NOMO-1 (cell line): ENCODE measurements around the gene NBPF12.
"Not testable (repeated sequence)": the region's sequence is repeated elsewhere in the genome, so short reads cannot be mapped to it uniquely, and the experiment has no call there.

Experiments used
- DNase-seq, 2 experiments: peaks; one replicate each; lab custom pipeline; 2025; ENCODE audit not compliant: unreplicated experiment in 2 of 2; lab: John Stamatoyannopoulos, UW

The NBPF12 gene

DNA sequence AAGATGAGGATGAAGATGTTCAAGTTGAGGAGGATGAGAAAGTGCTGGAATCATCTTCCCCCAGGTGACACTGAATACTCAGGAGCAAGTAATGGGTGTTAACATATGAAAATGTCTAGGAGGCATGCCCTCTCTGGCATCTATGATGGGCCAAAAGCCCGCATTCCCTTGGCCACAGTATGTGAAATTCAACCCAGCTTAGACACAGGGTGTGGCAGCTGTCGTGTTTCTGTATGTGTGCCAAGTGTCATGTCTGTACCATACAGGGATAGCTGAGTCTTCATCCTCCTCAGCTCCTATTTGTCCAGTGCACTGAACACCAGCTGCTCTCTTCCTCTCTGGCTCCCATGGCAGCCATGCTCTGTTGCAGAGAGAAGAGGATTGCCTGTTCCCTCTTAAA lies 32.5 kb downstream of the NBPF12 start:
- DNase-seq: not testable (repeated sequence)

DNA sequence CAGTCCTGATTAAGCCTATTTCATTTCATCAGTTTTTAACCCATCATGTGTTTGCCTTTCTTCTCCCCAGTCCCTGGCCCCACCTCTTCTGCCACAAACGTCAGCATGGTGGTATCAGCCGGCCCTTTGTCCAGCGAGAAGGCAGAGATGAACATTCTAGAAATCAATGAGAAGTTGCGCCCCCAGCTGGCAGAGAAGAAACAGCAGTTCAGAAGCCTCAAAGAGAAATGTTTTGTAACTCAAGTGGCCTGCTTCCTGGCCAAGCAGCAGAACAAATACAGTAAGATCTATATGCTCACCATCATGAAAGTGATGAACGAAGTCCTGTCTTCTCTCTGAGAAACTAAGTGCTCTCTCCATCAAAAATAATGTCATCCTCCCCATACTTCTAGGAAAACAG lies 34.6 kb downstream of the NBPF12 start:
- DNase-seq: not testable (repeated sequence)

DNA sequence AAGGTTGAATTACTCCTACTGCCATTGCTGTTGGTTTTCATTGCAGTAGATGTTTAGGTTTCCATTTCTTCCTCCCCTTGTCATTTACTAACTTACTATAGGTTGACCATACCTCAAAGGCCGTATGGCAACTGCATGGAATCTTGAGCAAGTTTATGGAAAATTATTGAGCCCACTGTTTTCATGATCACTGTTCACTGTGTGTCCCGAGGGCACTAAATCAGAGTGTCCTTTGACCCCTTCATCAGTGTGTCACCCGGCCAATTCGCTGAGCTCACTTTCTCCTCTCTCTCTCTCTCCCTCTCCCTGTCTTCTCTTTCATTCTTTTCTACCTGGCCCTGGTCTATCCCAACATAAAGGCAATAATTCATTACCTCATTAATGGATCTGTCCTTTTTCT lies 47.7 kb downstream of the NBPF12 start:
- not testable (repeated sequence) for DNase-seq

DNA sequence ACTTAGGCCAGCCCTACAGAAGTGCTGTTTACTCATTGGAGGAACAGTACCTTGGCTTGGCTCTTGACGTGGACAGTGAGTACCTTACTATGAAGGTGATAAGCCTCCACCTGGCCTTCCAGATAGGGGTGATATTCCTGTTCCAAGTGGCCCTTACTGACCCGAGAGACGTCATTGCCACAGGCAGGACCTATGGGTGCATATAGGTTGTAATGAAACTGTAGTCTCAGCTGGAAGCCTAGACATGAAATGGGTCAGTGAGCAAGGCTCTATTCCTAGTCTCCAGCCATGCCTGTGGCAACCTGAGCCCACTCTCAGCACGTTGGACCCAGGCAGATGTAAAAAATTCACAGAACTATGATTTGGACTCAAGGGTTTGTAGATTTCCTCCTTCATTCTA lies 48.3 kb downstream of the NBPF12 start:
- not testable (repeated sequence) for DNase-seq

DNA sequence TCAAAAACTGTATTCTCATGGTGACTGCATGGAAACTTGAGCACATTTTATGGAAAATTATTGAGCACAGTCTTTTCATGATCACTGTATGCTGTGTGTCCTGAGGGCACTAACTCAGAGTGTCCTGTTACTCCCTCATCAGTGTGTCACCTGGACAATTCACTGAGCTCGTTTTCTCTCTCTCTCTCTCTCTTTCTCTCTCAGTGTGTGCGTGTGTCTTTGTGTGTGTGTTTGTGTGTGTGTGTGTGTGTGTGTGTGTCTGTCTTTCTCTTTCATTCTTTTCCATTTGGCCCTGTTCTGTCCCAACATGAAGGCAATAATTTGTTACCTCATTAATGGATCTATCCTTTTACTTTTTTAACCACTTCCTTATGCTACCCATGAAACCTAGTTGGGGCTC lies 49.4 kb downstream of the NBPF12 start:
- not testable (repeated sequence) for DNase-seq

DNA sequence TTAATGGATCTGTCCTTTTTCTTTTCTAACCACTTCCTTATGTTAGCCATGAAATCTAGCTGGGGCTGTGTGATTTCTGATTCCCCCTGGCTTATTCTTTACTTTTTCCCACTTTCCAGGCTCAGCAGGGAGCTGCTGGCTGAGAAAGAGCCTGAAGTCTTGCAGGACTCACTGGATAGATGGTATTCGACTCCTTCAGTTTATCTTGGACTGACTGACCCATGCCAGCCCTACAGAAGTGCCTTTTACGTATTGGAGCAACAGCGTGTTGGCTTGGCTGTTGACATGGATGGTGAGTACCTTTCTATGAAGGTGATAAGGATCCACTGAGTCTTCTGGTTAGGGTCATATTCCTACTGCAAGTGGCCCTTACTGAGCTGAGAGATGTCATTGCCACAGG lies 51.3 kb downstream of the NBPF12 start:
- not testable (repeated sequence) for DNase-seq

DNA sequence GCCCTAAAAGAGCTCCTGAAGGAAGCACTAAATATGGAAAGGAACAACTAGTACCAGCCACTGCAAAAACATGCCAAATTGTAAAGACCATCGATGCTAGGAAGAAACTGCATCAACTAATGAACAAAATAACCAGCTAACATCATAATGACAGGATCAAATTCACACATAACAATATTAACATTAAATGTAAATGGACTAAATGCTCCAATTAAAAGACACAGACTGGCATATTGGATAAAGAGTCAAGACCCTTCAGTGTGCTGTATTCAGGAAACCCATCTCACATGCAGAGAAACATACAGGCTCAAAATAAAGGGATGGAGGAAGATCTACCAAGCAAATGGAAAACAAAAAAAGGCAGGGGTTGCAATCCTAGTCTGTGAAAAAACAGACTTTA lies 70.4 kb downstream of the NBPF12 start:
- not testable (repeated sequence) for DNase-seq

DNA sequence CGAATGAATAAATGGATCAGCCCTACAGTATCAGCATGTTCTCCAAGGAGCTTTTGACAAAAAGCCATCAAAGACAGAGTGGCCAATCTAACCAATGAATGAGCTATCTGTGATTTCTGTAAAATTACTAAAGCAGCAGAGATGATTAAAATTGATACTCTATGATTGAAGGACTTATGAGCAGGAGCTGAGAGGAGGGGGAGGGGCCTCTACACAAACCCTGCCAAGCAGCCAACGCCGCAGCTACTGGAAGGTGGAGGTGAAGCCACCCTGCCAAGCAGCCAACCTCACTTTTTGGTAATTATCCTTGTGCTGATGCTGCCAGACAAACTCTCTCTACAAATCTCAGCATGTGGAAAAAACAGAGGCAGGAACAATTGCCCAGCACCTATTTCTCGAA lies 88.9 kb downstream of the NBPF12 start:
- DNase-seq: not testable (repeated sequence)

DNA sequence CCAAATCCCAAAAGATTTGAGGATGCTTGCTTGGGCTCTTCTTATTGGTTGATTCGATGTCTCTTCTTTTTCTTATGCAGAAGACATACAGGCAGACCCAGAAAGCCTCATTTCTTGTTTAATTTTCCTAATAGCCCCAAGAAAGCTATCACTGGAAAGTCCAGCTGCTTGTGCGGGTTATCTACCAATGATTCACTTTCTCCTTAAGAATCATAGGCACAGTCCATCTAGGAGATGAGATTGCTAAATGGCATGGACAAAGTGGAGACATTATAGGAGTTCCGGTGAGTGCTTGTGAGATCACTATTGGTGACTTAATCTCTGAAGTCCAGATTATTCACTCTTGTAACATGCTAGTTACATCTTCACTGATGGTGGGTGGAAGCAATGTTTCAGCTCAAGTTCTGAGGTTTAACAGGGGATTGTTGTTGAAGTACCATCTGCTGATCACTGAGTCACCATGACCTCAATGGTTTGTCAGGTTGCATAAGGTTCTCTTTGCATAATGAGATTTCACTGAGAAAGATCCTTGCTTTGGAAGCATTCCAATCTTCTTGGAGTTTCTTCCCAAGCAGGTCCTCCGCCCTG lies 92.0 kb downstream of the NBPF12 start:
- not testable (repeated sequence) for DNase-seq

DNA sequence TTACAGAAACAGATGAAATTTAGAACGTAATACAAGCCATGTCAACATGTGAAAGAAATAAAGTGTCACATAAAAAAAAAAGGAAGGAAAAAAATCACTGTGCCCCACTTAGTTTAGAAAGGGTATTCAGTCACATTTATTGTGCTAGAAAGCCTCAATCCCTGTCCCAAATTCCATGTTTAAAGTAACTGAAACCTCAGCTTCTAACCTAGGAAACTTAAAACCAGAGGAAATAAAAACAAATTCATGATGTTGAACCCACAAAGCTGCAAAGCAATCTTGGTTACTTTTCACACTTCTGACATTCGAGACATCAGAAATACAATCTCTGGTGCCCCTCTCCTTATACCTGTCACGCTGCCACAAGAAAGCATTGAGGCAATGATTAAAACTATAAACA lies 101.8 kb downstream of the NBPF12 start:
- DNase-seq: no peak

DNA sequence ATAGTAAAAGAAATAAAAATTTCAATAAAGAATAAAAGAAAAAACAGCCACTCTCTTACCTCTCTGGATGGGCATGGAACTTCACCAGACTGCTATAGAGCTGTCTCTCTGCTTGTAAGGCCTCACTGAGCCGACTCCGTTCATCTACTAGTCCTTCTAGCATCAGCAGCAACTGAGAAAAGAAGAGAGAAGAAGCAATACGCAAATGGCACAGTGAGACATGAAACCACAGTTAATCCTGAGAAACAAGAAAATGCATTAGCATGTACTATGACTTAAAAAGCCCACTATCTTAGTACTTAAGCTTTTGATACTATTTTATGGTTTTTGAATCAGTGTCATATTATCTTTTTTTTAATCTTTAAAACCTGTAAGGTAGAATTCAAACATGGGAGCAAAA lies 104.8 kb downstream of the NBPF12 start:
- not testable (repeated sequence) for DNase-seq

DNA sequence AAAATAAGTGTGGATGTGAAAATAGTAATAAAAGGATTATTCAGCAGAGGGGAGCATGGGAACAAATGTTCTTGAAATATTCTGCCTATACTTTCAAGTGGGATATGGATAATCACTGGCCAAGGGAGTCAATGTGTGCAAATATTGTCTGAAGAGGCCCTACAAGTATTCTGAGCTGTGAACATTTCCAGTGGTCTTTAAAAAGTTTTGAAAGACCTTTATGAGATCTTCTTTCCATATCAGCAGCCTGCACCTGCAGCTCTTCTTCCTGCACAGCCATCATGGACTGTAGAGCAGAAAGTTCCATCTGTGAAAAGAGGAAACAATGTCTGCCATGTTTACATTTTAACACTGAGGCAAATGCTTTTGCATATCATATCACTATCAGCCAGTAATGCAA lies 106.4 kb downstream of the NBPF12 start:
- not testable (repeated sequence) for DNase-seq
